Measurements from ENCODE around the gene MVD.

The MVD gene

DNA sequence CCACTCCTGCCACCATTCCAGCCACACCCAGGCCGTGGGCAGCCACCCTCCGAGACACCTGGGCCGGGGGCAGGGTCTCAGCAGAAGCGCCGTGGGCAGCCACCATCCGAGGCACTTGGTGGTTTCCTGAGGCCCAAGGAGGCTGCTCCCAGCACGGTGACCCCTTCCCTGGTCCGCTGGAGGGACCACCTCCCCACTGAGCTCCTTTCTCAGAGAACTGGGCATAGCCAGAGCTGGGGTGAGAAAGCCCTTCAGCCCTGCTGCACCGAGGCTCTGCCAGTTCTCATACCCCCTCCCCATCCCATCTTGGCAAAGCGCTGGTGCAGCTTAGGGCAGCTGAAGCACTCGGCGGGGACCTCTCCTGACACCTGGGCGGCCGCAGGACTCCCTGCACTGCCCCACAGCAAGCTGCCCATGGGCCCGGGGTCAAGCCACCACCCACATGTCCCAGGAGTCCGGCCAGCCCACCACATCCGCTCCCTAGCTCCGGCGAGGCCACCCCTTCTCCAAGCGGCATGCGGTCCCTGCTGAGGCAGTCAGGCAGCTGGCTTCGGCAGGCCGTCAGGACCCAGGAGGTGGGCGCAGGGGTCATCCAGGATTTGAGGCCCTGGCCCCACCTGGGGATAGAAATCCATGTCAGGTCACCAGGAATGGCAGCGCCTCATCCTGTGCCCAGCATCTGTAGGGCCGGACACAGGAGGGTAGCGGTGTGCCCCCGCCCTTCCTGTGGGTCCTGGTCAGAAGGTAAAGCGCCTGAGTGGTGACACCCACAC is 10.7 kb downstream of the MVD start:
- peaks cover 12% of the 10 kb centered on the region for H3K4me1 Mint-ChIP-seq (ENCODE audit: low read depth)
- H3K4me3 Mint-ChIP-seq: no peak overlapping the region

DNA sequence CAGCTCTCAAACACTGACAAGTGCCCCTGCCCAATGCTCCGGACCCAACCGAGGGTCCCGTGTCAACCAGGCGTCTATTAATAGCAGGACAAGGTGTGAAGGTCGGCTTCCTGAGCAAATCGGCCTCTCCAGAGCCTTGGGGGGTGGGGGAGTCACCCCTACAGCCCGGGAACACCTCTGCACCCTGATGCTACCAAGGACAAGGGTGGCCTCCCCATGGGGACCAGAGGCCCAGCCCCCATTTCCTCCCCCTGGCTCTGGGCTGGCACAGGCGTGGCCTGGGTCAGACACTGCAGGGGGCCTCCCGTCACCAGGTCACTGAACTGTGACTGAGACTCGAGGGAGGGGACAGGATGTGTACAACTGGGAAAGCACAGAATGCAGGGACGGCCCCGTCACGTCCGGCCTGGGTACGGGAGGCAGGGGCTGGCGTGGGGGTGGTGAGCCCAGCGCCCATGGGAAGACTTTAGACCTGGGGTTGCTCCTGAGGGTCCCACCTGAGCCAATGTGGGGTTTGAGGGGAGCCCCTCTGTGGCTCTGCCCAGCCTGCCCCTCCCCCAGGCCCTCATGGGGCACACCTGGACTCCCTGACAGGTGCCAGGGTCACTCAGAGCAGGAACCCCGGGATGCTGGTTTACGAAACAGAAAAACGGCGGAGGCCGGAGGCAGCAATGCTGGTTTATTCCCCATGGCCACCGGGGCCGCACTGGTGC is 11.5 kb downstream of the MVD start:
- Mint-ChIP-seq H3K9me3 (no peaks in the 10 kb centered on the region), H3K27ac (peak overlapping the region; percentile 94), H3K36me3 (ENCODE audit: low read depth) (peaks cover 17% of the 10 kb centered on the region), H3K4me1 (ENCODE audit: low read depth) (peaks cover 12% of the 10 kb centered on the region), H3K4me3 (peak overlapping the region; percentile 90), H3K27me3 (ENCODE audit: low read depth) (no peaks in the 10 kb centered on the region)
- peak; percentile 85 for DNase-seq (ENCODE audit: low spot score)

More for the DNA sequence above, 10.7 kb downstream of the MVD start:
- Mint-ChIP-seq H3K27me3 (ENCODE audit: low read depth) (no peaks in the 10 kb centered on the region), H3K27ac (peak overlapping the region; percentile 94), H3K9me3 (no peaks in the 10 kb centered on the region), H3K36me3 (ENCODE audit: low read depth) (peaks cover 20% of the 10 kb centered on the region)
- DNase-seq (ENCODE audit: low spot score): no peak

DNA sequence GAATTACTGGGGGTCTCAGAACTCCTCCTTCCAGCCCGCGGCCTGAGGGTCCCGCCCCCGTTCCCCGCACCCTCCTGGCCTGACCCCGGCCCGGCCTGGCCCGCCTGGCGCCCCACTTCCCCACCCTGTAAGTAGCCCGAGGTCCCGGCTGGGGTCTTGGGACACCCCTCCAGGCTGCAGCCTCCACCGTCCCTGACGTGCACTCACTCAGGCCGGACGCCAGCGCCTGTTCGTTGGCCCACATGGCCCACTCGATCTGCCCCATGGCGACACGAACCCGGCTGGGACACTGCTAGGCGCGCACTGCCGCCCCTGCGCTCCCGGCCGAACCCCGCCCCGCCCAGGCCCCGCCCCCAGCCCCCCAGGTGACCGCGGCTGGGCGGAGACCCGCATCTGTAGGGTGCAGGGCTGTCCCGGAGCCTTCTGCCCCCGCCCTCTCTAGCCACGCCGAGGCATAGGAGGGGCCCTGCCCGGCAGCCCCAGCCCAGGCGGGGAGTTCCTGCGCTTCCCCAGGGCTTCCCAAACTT is 12.1 kb downstream of the MVD start, which contains the start of gene CYBA:
Gene CYBA (minus strand): TSS at position 305 of the 527 bp plus-strand sequence. CDS start 40 bp downstream, at position 265.
- Mint-ChIP-seq H3K27ac (peak within 1 kb of the TSS; percentile 94), H3K9me3 (no peaks in the 10 kb centered on the region), H3K4me1 (ENCODE audit: low read depth) (peaks cover 12% of the 10 kb centered on the region), H3K36me3 (ENCODE audit: low read depth) (peaks cover 17% of the 10 kb centered on the region), H3K27me3 (ENCODE audit: low read depth) (no peaks in the 10 kb centered on the region), H3K4me3 (peak within 1 kb of the TSS; percentile 90)
- peak; percentile 87 for DNase-seq (ENCODE audit: low spot score)

DNA sequence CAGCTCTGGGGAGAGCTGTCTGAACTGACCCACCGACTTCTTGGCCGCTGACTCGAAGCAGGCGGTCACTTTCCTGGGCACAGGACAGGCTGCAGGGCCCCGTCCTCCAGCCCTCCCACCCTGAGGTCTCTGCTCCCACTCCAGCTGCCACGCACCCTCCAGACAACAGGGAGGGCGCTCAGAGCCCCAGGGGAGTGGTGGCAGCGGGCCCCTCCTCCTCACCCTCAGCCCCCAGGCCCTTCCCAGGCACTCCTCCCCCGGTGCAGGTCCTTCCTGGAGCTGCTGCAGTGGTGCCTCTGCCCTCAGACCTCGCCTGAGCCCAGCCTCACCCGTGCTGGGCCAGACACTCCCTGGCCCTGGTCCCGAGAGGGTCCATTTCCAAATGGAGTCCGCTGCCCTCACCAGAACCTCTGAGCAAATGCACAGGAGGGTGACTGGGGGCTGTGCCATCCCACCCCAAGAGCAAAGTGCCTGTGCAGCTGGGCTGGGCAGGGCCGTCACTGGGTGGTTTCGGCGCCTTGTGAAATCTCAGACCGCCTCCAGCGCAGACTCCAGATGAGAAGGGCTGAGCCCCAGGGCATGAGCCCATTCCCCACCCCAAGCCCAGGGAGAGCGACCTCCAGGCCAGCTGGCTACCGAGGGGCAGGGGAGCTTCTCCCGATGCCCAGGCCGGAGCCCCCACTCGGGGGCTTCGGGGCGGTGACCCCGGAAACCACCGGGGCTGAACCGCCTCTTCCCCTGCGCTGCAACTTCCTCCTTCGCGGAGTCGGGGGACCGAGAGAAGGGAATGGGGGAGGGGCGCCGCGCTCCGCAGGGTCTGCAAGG is 12.8 kb downstream of the MVD start:
- H3K27me3 Mint-ChIP-seq (ENCODE audit: low read depth): no peaks in the 10 kb centered on the region
- H3K4me3 Mint-ChIP-seq: peak overlapping the region; percentile 90
- peak; percentile 30 for DNase-seq (ENCODE audit: low spot score)
- H3K27ac Mint-ChIP-seq: peak overlapping the region; percentile 85
- H3K4me1 Mint-ChIP-seq (ENCODE audit: low read depth): peaks cover 12% of the 10 kb centered on the region
- no peaks in the 10 kb centered on the region for H3K9me3 Mint-ChIP-seq
- H3K36me3 Mint-ChIP-seq (ENCODE audit: low read depth): peaks cover 16% of the 10 kb centered on the region

DNA sequence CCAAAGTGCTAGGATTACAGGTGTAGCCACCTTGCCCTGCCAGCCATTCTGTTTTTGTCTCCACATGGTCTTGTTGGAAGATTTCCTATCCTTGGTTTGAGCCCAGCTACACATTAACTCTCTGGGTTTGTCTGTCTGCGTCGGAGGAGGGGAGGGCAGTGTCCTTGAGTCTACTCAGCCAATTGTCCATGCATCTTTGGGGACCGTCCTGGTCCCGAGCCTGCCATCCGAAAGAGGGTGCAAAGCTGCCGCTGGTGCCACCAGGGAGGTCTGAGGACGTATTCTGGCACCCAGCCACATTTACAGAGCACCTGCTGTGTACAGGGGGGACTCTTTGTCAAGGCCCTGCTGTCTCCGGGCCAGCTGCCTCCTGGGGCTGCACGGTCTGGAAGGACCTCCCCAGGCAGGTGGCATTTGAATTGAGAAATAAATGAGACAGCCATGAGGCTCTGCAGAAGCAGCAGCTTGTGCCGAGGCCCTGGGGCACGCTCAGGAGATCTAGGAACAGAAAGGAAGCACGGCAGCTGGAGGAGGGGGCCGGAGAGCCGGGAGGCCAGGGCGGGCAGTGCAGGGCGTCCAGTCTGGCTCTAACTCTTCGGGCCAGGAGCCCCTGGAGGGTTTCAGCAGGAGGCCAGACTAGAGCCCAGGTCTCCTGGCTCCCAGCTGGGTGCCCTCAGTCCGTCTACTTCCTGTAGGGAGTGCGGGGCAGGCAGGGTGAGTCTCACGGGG is 13.5 kb downstream of the MVD start:
- Mint-ChIP-seq H3K9me3 (no peaks in the 10 kb centered on the region), H3K27me3 (ENCODE audit: low read depth) (no peaks in the 10 kb centered on the region), H3K27ac (peak overlapping the region; percentile 76), H3K36me3 (ENCODE audit: low read depth) (peaks cover 16% of the 10 kb centered on the region), H3K4me1 (ENCODE audit: low read depth) (peaks cover 12% of the 10 kb centered on the region), H3K4me3 (peak overlapping the region; percentile 90)
- no peak for DNase-seq (ENCODE audit: low spot score)

DNA sequence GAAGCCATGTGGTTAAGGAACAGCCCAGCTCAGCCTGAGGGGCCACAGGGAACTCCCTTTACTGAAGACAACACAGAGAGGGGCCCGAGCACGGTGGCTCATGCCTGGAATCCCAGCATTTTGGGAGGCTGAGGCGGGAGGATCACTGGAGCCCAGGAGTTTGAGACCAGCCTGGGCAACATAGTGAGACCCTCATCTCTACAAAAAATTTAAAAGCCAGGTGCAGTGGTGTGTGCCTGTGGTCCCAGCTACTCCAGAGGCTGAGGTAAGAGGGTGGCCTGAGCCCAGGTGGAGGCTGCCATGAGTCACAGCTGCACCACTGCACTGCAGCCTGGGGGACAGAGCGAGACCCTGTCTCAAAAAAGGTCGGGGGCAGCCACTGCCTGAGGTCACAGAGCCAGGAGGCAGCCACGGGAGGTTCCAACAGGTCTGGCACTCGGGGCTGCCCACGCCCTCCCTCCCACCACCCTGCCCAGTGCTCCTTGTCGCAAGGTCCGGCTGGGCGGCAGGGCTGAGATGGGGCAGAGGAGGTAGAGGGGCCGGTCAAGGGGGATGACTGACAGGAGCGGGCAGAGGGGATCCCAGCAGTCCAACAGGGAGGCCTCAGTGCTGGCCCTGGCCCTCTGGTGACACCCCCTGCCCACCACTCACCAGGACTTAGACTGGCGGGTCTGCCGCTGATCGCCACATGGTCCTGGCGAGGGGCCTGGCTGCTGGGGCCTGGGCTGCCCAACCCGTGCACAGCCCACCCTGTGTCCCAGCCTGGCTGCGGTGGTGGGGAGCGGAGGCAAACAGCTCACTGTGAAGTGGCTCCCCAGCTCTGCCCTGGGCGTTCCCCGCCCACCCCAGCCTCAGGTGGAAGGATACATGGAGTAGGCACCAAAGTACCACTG is 15.5 kb downstream of the MVD start:
- H3K4me3 Mint-ChIP-seq: no peak overlapping the region
- no peaks in the 10 kb centered on the region for H3K27me3 Mint-ChIP-seq (ENCODE audit: low read depth)
- H3K36me3 Mint-ChIP-seq (ENCODE audit: low read depth): peaks cover 18% of the 10 kb centered on the region
- no peaks in the 10 kb centered on the region for H3K9me3 Mint-ChIP-seq
- no peak overlapping the region for H3K27ac Mint-ChIP-seq
- no peak for DNase-seq (ENCODE audit: low spot score)
- H3K4me1 Mint-ChIP-seq (ENCODE audit: low read depth): peaks cover 14% of the 10 kb centered on the region

DNA sequence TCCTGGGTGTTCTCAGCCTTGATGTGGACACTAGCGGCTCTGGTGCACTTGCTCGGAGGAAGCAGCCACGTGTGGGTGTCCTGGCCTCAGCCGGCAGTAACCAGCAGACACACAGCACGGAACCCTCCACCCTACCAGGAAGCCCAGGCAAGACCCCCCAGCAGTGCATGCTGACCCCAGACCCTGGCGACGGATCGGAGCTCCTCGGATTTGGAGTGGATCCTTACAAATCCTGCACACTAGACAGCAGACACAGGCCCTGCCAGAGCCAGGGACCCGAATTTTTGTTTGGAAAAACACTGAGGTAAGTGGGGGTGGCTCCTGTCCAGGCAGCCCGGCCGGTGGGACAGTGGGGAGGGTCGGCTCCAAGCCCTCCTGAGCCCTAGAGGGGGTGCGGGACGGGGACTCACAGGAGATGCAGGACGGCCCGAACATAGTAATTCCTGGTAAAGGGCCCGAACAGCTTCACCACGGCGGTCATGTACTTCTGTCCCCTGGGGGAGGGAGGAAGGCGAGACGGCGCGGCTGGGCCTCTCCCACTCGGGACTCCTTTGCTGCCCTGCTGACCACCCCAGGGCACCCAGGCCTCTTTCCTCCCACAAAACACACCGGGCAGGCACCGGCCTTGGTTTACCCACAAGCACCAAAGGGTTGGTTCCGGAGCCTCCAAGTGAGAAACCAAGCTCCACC is 16.4 kb downstream of the MVD start:
- no peak overlapping the region for H3K27ac Mint-ChIP-seq
- peaks cover 13% of the 10 kb centered on the region for H3K4me1 Mint-ChIP-seq (ENCODE audit: low read depth)
- no peaks in the 10 kb centered on the region for H3K9me3 Mint-ChIP-seq
- DNase-seq (ENCODE audit: low spot score): no peak
- peaks cover 25% of the 10 kb centered on the region for H3K36me3 Mint-ChIP-seq (ENCODE audit: low read depth)
- H3K4me3 Mint-ChIP-seq: no peak overlapping the region
- H3K27me3 Mint-ChIP-seq (ENCODE audit: low read depth): no peaks in the 10 kb centered on the region

DNA sequence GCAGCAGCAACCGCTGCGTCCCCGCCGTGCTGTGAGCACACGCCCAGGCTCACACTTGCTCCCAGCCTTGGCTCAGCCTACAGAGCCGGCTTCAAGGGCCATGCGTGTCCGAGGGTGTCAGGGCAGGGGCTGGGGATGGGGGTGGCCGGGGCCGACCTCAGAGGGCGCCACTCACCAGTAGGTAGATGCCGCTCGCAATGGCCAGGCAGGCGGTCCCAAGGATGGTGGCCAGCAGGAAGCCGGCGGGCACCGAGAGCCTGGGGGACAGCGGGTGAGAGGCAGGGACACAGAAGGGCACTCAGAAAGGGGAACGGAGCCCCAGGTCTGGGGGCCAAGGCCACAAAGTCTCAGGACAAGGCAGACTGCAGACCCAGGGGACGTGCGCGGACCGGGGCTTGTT is 16.9 kb downstream of the MVD start:
- Mint-ChIP-seq H3K4me3 (no peak overlapping the region), H3K9me3 (no peaks in the 10 kb centered on the region), H3K27me3 (ENCODE audit: low read depth) (peaks cover 3% of the 10 kb centered on the region), H3K4me1 (ENCODE audit: low read depth) (peaks cover 8% of the 10 kb centered on the region), H3K36me3 (ENCODE audit: low read depth) (peaks cover 25% of the 10 kb centered on the region), H3K27ac (no peak overlapping the region)
- DNase-seq (ENCODE audit: low spot score): no peak

DNA sequence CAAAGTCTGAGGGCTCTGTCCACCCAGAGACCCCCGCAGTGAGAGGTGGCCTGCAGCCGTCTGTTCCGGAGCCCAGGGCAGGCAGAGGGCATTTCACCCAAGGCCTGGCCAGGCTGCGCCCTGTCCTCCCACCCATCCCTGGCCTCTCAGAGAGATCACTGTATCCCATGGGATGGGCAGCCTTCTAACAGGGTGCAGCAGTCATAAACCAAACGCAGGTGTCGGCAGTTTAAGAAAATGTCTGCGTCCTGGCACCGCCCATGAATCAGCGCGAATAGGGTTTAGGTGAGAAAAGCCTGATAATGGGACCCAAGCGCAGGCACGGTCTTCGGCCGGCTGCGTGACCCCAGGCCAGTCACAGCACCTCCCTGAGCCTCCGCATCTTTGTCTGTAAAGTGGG is 17.4 kb downstream of the MVD start:
- Mint-ChIP-seq H3K4me3 (no peak overlapping the region), H3K27ac (no peak overlapping the region), H3K27me3 (ENCODE audit: low read depth) (peaks cover 6% of the 10 kb centered on the region), H3K4me1 (ENCODE audit: low read depth) (peaks cover 8% of the 10 kb centered on the region), H3K9me3 (no peaks in the 10 kb centered on the region), H3K36me3 (ENCODE audit: low read depth) (peaks cover 25% of the 10 kb centered on the region)
- DNase-seq (ENCODE audit: low spot score): no peak

DNA sequence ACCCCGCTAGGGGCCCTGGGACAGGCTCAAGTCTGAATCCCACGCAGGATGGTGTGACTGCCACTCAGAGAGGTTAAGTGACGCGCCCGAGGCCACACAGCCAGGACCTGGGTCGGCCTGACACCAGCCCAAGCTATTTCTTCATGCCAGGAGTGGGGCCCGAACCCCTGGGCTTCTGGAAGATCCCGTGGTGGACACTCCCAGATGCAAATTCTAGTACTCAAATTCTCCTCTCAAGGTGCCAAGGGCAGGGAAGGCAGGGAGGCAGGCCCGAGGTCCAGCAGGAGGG is 19.3 kb downstream of the MVD start:
- no peak for DNase-seq (ENCODE audit: low spot score)
- peaks cover 18% of the 10 kb centered on the region for H3K36me3 Mint-ChIP-seq (ENCODE audit: low read depth)
- H3K9me3 Mint-ChIP-seq: no peaks in the 10 kb centered on the region
- H3K27me3 Mint-ChIP-seq (ENCODE audit: low read depth): peaks cover 17% of the 10 kb centered on the region
- no peak overlapping the region for H3K27ac Mint-ChIP-seq
- H3K4me1 Mint-ChIP-seq (ENCODE audit: low read depth): peaks cover 4% of the 10 kb centered on the region
- H3K4me3 Mint-ChIP-seq: no peak overlapping the region

DNA sequence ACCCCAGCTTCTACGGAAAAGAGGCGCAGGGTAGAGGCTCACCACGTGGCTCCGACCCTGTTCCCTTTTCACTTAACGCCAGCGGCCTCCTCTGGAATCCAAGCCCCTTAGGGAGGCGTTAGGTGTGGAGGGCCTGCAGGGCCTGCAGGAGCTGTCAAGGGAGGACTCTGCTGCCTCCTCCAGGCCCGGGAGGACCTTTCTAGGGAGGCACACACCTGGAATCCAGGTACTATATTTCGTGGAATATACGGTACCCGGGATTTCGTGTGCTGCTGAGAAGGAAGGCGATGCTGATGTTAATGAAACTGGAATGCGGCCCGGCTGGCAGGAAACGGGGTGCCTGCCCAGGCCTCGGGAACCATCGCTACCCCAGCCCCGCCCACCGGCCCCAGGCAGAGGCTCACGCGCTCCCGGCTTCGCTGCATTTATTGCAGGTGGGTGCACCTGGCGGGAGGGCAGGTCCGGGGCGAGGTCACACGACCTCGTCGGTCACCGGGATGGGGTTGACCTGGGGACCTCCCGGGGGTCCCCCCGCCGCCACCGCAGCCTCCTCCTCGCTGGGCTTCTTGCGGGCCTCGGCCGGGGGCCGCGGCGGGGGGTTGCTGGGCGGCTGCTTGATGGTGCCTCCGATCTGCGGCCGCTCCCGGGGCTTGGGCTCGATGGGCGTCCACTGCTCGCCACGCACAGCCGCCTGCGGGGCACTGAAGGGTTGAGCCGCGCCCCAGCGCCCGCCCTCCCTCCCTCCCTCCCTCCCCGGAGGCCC is 19.8 kb downstream of the MVD start:
- Mint-ChIP-seq H3K4me3 (no peak overlapping the region), H3K9me3 (no peaks in the 10 kb centered on the region), H3K27me3 (ENCODE audit: low read depth) (peaks cover 19% of the 10 kb centered on the region), H3K36me3 (ENCODE audit: low read depth) (peaks cover 18% of the 10 kb centered on the region), H3K4me1 (ENCODE audit: low read depth) (peaks cover 6% of the 10 kb centered on the region), H3K27ac (no peak overlapping the region)
- no peak for DNase-seq (ENCODE audit: low spot score)
